Measurements from ENCODE around the gene PHKG2. TPM values are rescaled to one million over a fixed set of nuclear protein-coding genes. Genes with fewer than 3 reads are reported as not detected.

Gene PHKG2
- total RNA-seq, 3 donors from 2014 or later, result 32.1 to 37.6 (median 33.0) TPM

DNA sequence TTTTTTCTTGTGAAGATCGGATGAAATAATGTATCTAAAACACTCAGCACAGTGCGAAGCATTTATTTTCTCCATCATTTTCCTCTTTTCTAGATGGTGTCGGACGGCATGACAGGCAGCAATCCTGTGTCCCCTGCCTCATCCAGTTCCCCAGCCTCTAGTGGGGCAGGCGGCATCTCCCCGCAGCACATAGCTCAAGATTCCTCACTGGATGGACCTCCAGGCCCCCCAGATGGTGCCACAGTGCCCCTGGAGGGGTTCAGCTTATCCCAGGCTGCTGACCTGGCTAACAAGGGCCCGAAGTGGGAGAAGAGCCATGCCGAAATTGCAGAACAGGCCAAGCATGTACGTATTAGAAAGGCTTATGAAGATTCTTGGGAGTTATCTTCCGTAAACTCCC is 44.3 kb upstream of the PHKG2 start:
- DNase-seq (no peak), ATAC-seq (no peak)
- Histone ChIP-seq H3K4me1 (ENCODE audit: low read depth) (peaks cover 8% of the 10 kb centered on the region), H3K36me3 (ENCODE audit: low read depth) (peaks cover 19% of the 10 kb centered on the region), H3K9me3 (no peaks in the 10 kb centered on the region), H3K4me3 (no peak overlapping the region)
- TF ChIP-seq, protein P1, sequence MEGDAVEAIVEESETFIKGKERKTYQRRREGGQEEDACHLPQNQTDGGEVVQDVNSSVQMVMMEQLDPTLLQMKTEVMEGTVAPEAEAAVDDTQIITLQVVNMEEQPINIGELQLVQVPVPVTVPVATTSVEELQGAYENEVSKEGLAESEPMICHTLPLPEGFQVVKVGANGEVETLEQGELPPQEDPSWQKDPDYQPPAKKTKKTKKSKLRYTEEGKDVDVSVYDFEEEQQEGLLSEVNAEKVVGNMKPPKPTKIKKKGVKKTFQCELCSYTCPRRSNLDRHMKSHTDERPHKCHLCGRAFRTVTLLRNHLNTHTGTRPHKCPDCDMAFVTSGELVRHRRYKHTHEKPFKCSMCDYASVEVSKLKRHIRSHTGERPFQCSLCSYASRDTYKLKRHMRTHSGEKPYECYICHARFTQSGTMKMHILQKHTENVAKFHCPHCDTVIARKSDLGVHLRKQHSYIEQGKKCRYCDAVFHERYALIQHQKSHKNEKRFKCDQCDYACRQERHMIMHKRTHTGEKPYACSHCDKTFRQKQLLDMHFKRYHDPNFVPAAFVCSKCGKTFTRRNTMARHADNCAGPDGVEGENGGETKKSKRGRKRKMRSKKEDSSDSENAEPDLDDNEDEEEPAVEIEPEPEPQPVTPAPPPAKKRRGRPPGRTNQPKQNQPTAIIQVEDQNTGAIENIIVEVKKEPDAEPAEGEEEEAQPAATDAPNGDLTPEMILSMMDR (IDR thresholded peaks at IDR 0.05), result no peak
- intact Hi-C loops (cut with DNase I, micrococcal nuclease), result no loop called here

DNA sequence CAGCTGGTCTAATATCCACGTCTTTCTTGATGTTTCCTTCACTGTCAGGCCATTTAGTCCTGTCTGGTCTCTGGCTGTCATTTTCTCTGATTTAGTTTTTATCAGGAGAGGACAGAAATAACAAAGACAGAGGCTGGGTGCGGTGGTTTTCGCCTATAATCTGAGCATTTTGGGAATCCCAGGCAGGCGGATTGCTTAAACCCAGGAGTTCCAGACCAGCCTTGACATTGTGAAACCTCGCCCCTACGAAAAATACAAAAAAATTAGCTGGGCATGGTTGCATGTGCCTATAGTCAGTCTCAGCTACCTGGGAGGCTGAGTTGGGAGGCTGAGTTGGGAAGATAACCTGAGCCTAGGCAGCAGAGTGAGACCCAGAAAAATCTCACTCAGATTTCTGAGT is 42.2 kb upstream of the PHKG2 start:
- no peak overlapping the region for H3K4me3 ChIP-seq

DNA sequence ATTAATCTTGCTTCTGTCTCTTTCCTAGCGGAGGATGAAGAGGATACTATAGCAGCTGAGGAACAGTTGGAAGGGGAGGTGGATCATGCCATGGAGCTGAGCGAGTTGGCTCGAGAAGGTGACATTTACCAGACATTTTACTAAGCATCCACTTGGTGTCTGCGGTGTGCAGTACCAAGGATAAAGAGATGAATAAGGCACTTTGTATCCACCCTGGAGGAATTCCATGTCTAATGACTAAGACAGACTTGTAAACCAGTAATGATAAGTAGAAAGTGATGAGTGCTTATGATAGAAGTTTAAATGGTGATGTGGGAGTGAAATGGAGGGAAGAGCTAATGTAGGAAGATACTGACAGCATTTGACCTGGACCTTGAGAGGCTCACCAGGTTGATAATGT is 37.3 kb upstream of the PHKG2 start:
- ATAC-seq (no peak), DNase-seq (no peak)
- H3K4me1 ChIP-seq (ENCODE audit: low read depth), result no peaks in the 10 kb centered on the region
- H3K9me3 ChIP-seq, result no peaks in the 10 kb centered on the region
- intact Hi-C loops (cut with DNase I, micrococcal nuclease), result no loop called here
- H3K4me3 ChIP-seq, result no peak overlapping the region
- peaks cover 49% of the 10 kb centered on the region for H3K36me3 ChIP-seq (ENCODE audit: low read depth)
- TF ChIP-seq, protein P1 (IDR thresholded peaks at IDR 0.05), result no peak

More for the DNA sequence above, 42.2 kb upstream of the PHKG2 start:
- Histone ChIP-seq H3K4me1 (ENCODE audit: low read depth) (no peaks in the 10 kb centered on the region), H3K36me3 (ENCODE audit: low read depth) (peaks cover 36% of the 10 kb centered on the region), H3K9me3 (no peaks in the 10 kb centered on the region)
- ATAC-seq (no peak), DNase-seq (no peak)
- intact Hi-C loops (cut with DNase I, micrococcal nuclease), result no loop called here
- TF ChIP-seq, protein P1 (IDR thresholded peaks at IDR 0.05), result no peak

DNA sequence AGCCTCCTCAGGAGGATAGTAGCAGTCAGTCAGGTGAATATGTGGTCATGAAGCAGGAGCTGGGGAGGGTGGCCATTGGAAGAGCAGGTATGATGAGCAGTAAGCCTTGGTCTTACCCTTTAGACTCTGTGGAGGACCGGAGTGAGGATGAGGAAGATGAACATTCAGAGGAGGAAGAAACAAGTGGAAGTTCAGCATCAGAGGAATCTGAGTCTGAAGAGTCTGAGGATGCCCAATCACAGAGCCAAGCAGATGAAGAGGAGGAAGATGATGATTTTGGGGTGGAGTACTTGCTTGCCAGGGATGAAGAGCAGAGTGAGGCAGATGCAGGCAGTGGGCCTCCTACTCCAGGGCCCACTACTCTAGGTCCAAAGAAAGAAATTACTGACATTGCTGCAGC is 36.5 kb upstream of the PHKG2 start:
- DNase-seq (no peak), ATAC-seq (no peak)
- H3K9me3 ChIP-seq, result no peaks in the 10 kb centered on the region
- intact Hi-C loops (cut with DNase I, micrococcal nuclease), result no loop called here
- H3K4me1 ChIP-seq (ENCODE audit: low read depth), result no peaks in the 10 kb centered on the region
- TF ChIP-seq, protein P1 (IDR thresholded peaks at IDR 0.05), result no peak
- H3K4me3 ChIP-seq, result no peak overlapping the region
- peaks cover 48% of the 10 kb centered on the region for H3K36me3 ChIP-seq (ENCODE audit: low read depth)

DNA sequence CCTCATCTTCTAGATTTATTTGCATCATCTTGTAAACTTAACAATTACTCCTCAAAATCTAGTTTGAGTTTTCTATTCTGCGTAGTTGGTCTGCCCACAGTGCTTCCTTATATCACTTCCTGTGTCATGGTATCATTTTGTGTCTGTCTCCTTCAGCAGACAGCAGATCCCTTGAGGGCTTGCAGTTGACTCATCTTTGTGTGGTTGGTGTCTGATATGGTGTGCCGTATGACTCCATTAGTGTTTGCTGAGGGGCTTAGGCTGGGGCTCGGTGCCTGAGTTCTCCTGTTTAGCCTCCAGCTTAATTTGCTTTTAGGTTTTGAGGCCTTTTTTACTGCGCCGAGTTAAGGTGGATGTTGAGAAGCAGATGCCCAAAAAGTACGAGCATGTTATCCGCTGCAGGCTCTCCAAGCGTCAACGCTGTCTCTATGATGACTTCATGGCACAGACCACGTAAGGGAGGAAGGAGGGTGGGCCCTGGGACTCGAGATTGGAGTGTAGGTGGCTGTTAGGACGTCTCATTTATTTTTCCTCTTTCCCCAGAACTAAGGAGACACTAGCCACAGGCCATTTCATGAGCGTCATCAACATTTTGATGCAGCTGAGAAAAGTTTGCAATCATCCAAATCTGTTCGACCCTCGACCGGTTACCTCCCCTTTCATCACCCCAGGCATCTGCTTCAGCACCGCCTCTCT is 32.3 kb upstream of the PHKG2 start:
- Histone ChIP-seq H3K9me3 (no peaks in the 10 kb centered on the region), H3K4me1 (ENCODE audit: low read depth) (no peaks in the 10 kb centered on the region), H3K4me3 (no peak overlapping the region), H3K36me3 (ENCODE audit: low read depth) (peaks cover 45% of the 10 kb centered on the region)
- intact Hi-C loops (cut with DNase I, micrococcal nuclease), result no loop called here
- TF ChIP-seq, protein P1 (IDR thresholded peaks at IDR 0.05), result no peak
- no peak for DNase-seq
- peak; percentile 65 for ATAC-seq
